Measurements from ENCODE around the gene MLIP.
"Not testable (repeated sequence)": the region's sequence is repeated elsewhere in the genome, so short reads cannot be mapped to it uniquely, and the experiment has no call there.

MLIP gene, protein sequence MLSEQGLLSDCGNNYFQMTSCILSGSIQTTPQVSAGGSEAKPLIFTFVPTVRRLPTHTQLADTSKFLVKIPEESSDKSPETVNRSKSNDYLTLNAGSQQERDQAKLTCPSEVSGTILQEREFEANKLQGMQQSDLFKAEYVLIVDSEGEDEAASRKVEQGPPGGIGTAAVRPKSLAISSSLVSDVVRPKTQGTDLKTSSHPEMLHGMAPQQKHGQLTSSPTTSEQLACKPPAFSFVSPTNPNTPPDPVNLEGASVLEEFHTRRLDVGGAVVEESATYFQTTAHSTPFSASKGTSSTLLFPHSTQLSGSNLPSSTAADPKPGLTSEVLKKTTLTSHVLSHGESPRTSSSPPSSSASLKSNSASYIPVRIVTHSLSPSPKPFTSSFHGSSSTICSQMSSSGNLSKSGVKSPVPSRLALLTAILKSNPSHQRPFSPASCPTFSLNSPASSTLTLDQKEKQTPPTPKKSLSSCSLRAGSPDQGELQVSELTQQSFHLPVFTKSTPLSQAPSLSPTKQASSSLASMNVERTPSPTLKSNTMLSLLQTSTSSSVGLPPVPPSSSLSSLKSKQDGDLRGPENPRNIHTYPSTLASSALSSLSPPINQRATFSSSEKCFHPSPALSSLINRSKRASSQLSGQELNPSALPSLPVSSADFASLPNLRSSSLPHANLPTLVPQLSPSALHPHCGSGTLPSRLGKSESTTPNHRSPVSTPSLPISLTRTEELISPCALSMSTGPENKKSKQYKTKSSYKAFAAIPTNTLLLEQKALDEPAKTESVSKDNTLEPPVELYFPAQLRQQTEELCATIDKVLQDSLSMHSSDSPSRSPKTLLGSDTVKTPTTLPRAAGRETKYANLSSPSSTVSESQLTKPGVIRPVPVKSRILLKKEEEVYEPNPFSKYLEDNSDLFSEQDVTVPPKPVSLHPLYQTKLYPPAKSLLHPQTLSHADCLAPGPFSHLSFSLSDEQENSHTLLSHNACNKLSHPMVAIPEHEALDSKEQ

GRCh38 chr6:54111341-54112045 is at the start of gene MLIP:
TSS of gene MLIP (plus strand) at chr6:54111443. CDS start at chr6:54111480, 37 bp downstream.
- no peak for DNase-seq

GRCh38 chr6:54063228-54063539 is 48.1 kb upstream of the MLIP start:
- DNase-seq, result no peak

DNA sequence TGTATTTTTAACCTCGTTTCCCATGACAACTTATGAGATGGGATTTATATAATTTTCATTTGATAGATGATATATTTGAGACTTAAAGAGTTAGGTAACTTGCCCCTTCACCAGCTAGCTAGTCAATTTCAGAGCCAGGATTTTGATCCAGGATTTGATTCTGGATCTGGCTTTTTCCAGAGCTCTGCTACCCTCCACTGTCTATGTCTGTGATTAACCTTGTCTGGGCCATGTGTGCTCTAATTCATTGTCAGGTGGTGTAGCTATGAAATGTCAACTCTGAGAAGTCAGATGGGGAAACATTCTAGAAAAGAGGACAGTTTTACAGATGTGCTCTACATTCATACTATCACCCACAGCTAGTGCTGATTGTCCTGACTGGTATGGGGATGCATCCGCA is 42.5 kb upstream of the MLIP start:
- no peak for DNase-seq

- no peak for DNase-seq
Measured at GRCh38 chr6:54070025-54070424, 41.2 kb upstream of the MLIP start.

DNA sequence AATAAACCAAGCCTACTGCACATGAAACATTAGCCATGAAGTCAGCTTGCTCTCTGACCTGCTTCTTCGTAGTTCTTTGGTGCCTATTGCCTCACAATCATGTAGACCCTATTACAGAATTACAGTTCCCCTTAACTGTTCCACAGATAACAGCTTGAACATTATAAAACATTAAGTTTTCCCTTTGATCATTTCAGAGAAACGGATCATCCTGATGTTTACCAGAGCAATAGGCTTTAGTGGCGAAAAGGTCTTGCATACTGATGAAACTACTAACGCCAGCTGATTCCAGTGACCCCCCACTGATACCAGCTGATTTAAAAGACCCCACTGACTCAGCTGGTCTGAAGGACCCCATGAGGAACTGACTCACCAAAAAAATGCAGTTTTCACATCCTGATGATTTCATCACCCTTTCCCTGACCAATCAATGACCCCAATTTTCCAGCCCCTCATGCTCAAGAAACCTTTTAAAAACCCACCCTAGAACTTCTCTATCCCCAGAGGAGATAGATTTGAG is 39.4 kb upstream of the MLIP start:
- DNase-seq, result no peak

GRCh38 chr6:54072635-54073313 is 38.5 kb upstream of the MLIP start:
- DNase-seq, result no peak

GRCh38 chr6:54073487-54073886 is 37.8 kb upstream of the MLIP start:
- DNase-seq, result no peak

DNA sequence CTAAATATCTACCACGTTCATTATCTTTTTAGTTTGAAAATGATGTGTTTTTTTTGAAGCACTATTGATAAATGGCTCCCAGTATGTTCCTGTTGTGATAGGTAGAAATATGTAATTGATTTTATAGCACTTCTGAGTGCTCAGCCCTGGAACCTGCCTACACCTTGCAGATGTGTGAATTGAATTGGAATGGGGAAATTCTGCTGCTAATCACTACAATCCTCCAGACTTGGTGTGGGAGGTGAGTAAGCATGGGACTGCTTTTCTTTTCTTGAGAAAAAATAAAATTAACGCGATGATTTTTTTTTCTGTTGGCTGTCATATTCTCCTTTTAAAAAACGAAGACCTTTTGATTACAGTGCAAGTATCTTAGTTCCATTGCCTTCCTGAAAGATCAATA is 37.1 kb upstream of the MLIP start:
- no peak for DNase-seq

DNA sequence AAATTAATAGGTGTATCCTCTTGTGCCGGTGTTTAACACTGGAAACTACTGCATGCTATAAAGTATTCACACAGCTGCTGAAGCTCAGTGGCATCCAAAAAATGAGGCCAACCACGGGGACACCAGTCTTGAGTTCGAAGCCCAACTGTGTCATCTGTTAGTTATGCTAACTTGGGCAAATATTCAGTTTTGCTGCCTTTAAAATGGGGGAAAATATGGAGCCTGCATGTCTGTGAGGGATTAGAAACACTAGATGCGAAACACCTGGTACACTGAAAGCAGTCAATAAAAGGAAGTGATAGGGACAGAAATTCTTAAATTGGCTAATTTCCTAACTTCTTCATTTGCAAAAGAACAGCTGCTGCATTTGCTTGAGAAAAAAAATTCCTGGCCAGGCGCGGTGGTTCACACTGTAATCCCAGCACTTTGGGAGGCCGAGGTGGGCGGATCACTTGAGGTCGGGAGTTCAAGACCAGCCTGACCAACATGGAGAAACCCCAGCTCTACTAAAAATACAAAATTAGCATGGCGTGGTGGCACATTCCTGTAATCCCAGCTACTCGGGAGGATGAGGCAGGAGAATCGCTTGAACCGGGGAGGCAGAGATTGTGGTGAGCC is 36.6 kb upstream of the MLIP start:
- no peak for DNase-seq

DNA sequence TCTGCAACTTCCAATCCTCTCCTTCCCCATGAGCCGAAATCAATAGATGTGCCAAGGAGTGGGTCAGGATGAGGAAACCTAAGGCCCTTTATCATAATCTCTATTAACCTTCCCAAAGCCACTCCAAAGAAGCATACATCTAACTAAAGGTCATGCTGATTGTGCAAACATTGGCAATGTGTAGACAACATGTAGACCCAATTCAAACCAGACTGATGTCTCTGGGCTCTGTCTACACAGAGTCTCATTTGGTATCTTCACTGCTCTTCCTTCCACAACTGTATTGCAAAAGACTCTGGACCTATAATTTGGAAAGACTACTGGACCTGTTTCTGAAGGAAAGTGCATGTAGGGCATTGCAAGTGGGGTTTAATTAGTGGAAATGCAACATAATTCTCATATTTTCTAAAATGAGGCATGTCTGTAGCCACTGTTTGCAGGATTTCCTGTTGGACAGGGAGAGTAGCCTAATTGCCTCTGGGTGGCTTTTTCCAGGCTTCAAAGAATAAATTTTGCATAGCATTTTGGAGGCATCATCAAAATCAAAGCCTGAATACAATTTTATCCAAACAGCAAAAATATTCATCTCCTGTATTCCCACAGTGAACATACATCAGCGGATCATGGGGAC is 35.0 kb upstream of the MLIP start:
- DNase-seq, result no peak

- DNase-seq, result not testable (repeated sequence)
Measured at GRCh38 chr6:54081499-54081898, 29.7 kb upstream of the MLIP start.

GRCh38 chr6:54083287-54083686 is 28.0 kb upstream of the MLIP start:
- DNase-seq, result no peak

- DNase-seq, result no peak
Measured at GRCh38 chr6:54084231-54084630, 27.0 kb upstream of the MLIP start.

GRCh38 chr6:54085047-54085446 is 26.2 kb upstream of the MLIP start:
- no peak for DNase-seq

- no peak for DNase-seq
Measured at GRCh38 chr6:54085541-54085940, 25.7 kb upstream of the MLIP start.

DNA sequence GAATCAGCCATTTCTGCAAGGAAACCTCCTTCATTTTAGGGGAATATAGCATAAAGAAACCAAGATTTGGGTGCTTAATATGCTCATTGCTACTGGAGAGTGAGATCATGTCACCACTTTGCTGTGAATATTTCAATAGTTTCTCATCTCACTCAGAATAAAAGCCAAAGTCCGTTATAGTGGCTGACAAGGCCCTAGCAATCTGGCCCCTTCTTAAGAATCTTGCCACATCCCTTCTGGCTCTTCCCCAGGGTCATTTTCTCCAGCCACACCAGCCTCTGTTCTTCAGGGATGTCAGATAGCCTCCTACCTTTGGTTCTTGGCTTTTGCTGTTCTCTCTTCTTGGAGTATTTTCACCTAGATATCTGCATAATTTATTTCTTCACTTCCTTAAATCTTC is 24.8 kb upstream of the MLIP start:
- no peak for DNase-seq

- DNase-seq, result no peak
Measured at GRCh38 chr6:54087721-54088120, 23.5 kb upstream of the MLIP start.

DNA sequence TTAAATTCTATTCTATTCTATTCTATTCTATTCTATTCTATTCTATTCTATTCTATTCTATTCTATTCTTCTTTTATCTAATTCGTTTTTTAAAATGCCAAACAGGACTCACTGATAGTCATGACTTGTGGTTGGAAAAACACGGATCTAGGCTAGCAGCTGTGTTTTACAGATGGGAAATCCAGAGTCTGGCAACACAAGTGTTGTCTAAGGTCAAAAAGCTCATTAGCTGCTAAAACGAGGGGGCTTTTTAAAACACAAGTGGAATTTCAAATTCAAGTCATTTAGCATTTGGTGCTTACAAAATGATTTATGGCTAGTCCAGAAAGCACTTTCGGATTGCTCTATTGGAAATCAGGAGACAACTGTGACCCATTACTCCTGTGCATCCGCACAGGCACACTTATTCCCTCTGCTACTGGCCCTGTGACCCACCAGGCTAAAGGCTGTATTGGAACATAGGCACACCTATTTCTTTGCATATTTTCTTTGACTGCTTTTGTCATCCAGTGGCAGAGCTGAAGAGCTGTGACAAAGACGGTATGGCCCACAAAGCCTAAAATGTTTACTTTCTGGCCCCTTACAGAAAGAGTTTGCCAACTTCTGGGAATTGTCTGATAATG is 17.8 kb upstream of the MLIP start:
- no peak for DNase-seq

DNA sequence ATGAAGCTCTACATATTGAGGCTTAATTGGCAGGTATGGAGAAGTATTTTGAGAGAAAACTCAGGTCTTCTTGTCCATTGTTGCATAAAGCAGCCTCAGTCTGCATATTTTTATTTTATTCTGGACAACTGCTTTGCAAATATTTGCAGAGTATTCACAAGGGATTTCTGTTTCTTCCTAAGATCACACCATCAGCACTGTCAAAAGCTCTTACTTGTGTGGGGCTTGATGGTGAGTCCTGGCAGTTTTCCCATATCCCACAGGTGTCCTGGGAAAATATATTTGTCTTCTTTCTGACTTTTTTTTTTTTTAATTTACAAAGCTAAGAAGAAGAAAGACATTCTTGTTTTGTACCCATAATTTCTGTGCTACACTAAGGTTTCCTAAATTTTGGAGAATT is 16.9 kb upstream of the MLIP start:
- DNase-seq, result no peak

DNA sequence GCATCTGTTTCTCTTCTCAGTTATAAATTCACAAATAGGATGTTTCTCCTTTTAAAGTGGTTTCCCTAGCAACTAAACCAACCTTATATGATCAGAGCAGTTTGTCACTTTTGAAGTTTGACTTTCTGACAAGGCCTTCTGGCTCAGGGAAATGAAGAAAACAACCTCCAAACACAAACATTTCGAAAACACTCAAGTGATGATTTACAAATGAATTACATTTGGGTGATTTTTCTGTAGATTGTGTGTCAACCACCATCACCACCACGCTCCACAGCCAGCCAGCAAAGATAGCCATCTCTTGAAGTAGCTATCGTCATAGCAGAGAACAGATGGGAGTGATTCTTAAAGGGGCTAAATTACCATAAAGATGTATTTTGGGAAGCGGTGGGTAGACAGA is 16.5 kb upstream of the MLIP start:
- no peak for DNase-seq

- no peak for DNase-seq
Measured at GRCh38 chr6:54095723-54096122, 15.5 kb upstream of the MLIP start.
